HCT116 (cell line): ENCODE results near the gene DHX58.

ENCODE experiments used
- EZH2 ChIP-seq: fragments of 200-600 bp; sonication (generic); IDR thresholded peaks from 2 replicates; pipeline ENCODE4 v1.6.1; 2017; ENCODE audit warnings: antibody characterized with exemption, mixed run types
- EZH2phosphoT487 ChIP-seq: fragments of 200-600 bp; IDR thresholded peaks from 2 replicates; pipeline ENCODE4 v1.6.1; 2018; ENCODE audit warnings: antibody characterized with exemption, borderline replicate concordance
- JUND ChIP-seq: IDR thresholded peaks from 2 replicates; pipeline ENCODE4 v1.6.1; 2012
- POLR2A ChIP-seq: IDR thresholded peaks from 2 replicates; pipeline ENCODE4 v1.7.0; 2011; ENCODE audit warnings: borderline replicate concordance; ENCODE audit not compliant: insufficient read depth, insufficient read length; ENCODE audit errors: extremely low read depth
- POLR2AphosphoS5 ChIP-seq: IDR thresholded peaks from 2 replicates; pipeline ENCODE4 v1.6.1; 2011; ENCODE audit warnings: mild to moderate bottlenecking, low read depth, low read length, moderate library complexity
- RAD21 ChIP-seq: IDR thresholded peaks from 2 replicates; pipeline ENCODE4 v1.6.1; 2012; ENCODE audit warnings: low read depth, mild to moderate bottlenecking
- SIN3A ChIP-seq: IDR thresholded peaks from 2 replicates; pipeline ENCODE4 v1.6.1; 2012; ENCODE audit warnings: low read depth
- ZFX ChIP-seq: fragments of 450-650 bp; IDR thresholded peaks from 2 replicates; pipeline ENCODE4 v1.6.1; 2017
- ZNF274 ChIP-seq: fragments of 200-500 bp; sonication (Bioruptor generic); IDR thresholded peaks from 2 replicates; pipeline ENCODE4 v1.6.1; 2014; ENCODE audit warnings: mild to moderate bottlenecking, low read depth, low read length, inconsistent platforms
- TF ChIP-seq, protein P1 (sequence below), 3 experiments: fragments of 200-600 bp in 1 of 3; sonication (generic) in 1 of 3; IDR thresholded peaks in 2 of 3; conservative IDR thresholded peaks in 1 of 3; 2 replicates each; pipeline ENCODE4 v1.5.1; 2012 to 2017; ENCODE audit warnings: low read depth in 2 of 3, low read length in 2 of 3, antibody characterized with exemption in 1 of 3, borderline replicate concordance in 1 of 3, control low read depth in 1 of 3, mild to moderate bottlenecking in 1 of 3, mixed read lengths in 1 of 3, mixed run types in 1 of 3, moderate library complexity in 1 of 3; ENCODE audit not compliant: insufficient read depth in 1 of 3
- TF ChIP-seq, protein P2 (sequence below): IDR thresholded peaks from 2 replicates; pipeline ENCODE4 v1.6.1; 2012; ENCODE audit warnings: low read depth

DNA sequence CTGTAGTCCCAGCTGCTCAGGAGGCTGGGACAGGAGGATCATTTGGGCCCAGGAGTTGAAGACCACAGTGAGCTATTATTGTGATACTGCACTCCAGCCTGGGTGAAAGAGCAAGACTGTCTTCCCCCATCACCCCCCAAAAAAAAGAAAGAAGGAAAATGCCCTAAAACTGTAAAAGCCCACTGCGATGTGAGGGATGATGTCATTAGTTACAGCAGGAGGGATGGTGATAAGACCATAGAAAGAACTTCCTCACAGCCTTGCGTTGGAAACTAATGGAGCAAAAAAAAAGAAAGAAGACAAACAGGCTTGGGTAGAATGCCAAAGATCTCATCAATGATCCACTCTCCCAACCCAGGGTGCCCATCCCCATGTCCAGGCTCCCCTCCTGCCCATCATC is 33.0 kb downstream of the DHX58 start:
- TF ChIP-seq, protein P1, sequence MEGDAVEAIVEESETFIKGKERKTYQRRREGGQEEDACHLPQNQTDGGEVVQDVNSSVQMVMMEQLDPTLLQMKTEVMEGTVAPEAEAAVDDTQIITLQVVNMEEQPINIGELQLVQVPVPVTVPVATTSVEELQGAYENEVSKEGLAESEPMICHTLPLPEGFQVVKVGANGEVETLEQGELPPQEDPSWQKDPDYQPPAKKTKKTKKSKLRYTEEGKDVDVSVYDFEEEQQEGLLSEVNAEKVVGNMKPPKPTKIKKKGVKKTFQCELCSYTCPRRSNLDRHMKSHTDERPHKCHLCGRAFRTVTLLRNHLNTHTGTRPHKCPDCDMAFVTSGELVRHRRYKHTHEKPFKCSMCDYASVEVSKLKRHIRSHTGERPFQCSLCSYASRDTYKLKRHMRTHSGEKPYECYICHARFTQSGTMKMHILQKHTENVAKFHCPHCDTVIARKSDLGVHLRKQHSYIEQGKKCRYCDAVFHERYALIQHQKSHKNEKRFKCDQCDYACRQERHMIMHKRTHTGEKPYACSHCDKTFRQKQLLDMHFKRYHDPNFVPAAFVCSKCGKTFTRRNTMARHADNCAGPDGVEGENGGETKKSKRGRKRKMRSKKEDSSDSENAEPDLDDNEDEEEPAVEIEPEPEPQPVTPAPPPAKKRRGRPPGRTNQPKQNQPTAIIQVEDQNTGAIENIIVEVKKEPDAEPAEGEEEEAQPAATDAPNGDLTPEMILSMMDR (IDR thresholded peaks at IDR 0.05 in 2 of 3, conservative IDR thresholded peaks at IDR 0.05 in 1 of 3; ENCODE audit: borderline replicate concordance in 1 of 3, insufficient read depth in 1 of 3, low read depth in 2 of 3, low read length in 2 of 3): no peak
- no peak for TF ChIP-seq JUND
- no peak for TF ChIP-seq SIN3A
- TF ChIP-seq, protein P2, sequence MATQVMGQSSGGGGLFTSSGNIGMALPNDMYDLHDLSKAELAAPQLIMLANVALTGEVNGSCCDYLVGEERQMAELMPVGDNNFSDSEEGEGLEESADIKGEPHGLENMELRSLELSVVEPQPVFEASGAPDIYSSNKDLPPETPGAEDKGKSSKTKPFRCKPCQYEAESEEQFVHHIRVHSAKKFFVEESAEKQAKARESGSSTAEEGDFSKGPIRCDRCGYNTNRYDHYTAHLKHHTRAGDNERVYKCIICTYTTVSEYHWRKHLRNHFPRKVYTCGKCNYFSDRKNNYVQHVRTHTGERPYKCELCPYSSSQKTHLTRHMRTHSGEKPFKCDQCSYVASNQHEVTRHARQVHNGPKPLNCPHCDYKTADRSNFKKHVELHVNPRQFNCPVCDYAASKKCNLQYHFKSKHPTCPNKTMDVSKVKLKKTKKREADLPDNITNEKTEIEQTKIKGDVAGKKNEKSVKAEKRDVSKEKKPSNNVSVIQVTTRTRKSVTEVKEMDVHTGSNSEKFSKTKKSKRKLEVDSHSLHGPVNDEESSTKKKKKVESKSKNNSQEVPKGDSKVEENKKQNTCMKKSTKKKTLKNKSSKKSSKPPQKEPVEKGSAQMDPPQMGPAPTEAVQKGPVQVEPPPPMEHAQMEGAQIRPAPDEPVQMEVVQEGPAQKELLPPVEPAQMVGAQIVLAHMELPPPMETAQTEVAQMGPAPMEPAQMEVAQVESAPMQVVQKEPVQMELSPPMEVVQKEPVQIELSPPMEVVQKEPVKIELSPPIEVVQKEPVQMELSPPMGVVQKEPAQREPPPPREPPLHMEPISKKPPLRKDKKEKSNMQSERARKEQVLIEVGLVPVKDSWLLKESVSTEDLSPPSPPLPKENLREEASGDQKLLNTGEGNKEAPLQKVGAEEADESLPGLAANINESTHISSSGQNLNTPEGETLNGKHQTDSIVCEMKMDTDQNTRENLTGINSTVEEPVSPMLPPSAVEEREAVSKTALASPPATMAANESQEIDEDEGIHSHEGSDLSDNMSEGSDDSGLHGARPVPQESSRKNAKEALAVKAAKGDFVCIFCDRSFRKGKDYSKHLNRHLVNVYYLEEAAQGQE: no peak
- TF ChIP-seq POLR2A: no peak
- TF ChIP-seq RAD21: no peak
- no peak for TF ChIP-seq POLR2AphosphoS5
- TF ChIP-seq EZH2phosphoT487: no peak
- no peak for TF ChIP-seq ZFX
- no peak for TF ChIP-seq ZNF274
- TF ChIP-seq EZH2: no peak
